Vagina (tissue), 2 donors: ENCODE measurements around the gene PIMREG.

Source experiments
- POLR2A ChIP-seq, 2 donors: fragments of 450-650 bp; IDR thresholded peaks; one replicate each; pipeline ENCODE4 v1.6.1; 2017; ENCODE audit warnings: antibody characterized with exemption in 2 of 2, mild to moderate bottlenecking in 2 of 2, moderate library complexity in 2 of 2
- TF ChIP-seq, protein P1 (sequence below), 3 experiments: fragments of 450-650 bp in 2 of 3; fragments of 200-600 bp in 1 of 3; sonication (generic) in 1 of 3; IDR thresholded peaks; one replicate each; pipeline ENCODE4 v1.5.1; 2017 to 2019; ENCODE audit warnings: antibody characterized with exemption in 3 of 3, mild to moderate bottlenecking in 2 of 3, moderate library complexity in 2 of 3

DNA sequence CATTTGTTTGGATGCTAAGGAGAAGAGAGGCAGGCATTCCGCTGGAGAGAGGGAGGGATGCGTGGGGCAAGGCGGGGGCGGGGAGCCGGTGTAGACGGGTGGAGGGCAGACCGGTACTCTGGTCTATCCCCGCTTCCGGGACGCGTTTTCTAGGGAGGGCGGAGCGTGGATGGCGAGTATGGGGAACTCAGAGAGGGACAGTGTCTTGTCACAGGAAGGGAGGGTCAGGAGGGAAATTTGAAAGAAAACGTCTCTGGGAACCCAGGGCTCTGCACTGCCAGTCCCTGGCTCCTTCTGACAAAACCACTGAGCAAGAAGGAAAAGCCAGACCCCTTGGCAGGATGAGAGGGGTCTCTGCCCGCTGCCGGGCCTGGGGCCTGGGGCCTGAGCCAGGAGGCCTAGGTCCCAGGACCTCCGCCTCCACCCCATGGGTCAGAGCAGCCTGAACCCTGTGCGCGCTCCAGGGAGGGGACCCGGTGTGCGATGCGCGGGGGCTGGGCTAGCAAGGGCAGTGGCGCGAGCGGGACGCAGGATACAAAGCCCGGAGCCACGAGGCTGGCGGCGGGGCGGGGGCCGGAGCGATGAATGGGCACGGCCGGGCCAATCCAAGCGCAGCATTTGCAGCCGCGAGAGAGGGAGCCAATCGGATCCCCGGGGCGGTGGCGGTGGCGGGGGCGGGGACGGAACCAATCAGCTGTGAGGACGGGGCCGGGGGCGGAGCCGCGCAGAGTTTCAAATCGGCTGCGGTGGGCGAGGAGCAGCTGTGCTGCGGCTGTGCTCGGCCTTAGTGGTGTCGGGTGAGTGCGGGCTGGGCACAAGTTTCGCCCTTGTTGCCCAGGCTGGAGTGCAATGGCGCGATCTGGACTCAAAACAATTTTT, at the start of gene PIMREG:
- no peak for TF ChIP-seq POLR2A (IDR thresholded peaks at IDR 0.05)
- TF ChIP-seq, protein P1, sequence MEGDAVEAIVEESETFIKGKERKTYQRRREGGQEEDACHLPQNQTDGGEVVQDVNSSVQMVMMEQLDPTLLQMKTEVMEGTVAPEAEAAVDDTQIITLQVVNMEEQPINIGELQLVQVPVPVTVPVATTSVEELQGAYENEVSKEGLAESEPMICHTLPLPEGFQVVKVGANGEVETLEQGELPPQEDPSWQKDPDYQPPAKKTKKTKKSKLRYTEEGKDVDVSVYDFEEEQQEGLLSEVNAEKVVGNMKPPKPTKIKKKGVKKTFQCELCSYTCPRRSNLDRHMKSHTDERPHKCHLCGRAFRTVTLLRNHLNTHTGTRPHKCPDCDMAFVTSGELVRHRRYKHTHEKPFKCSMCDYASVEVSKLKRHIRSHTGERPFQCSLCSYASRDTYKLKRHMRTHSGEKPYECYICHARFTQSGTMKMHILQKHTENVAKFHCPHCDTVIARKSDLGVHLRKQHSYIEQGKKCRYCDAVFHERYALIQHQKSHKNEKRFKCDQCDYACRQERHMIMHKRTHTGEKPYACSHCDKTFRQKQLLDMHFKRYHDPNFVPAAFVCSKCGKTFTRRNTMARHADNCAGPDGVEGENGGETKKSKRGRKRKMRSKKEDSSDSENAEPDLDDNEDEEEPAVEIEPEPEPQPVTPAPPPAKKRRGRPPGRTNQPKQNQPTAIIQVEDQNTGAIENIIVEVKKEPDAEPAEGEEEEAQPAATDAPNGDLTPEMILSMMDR (IDR thresholded peaks at IDR 0.05): no peak
